H1 (cell line): ENCODE data around the gene EPB41L3.

Experiments used
- BRCA1 ChIP-seq: IDR thresholded peaks from 2 replicates; pipeline ENCODE4 v1.6.1; 2012; ENCODE audit warnings: low read depth, low read length, improper control_type of control experiment
- EZH2 ChIP-seq: fragments of 200-600 bp; sonication (generic); IDR thresholded peaks from 2 replicates; pipeline ENCODE4 v1.7.1; 2012; ENCODE audit warnings: low read depth, mild to moderate bottlenecking, moderate library complexity, low read length, inconsistent platforms; ENCODE audit not compliant: severe bottlenecking
- POLR2A ChIP-seq, 2 experiments: IDR thresholded peaks; 1 replicate in 1 of 2; 2 replicates in 1 of 2; pipeline ENCODE4 v1.6.1; 2011; ENCODE audit warnings: low read depth in 2 of 2, low read length in 2 of 2, mild to moderate bottlenecking in 2 of 2; ENCODE audit errors: control extremely low read depth in 1 of 2
- POU5F1 ChIP-seq: IDR thresholded peaks from 2 replicates; pipeline ENCODE4 v1.6.1; 2011; ENCODE audit warnings: low read depth, mild to moderate bottlenecking, low read length, moderate library complexity
- RAD21 ChIP-seq, 2 experiments: IDR thresholded peaks in 1 of 2; conservative IDR thresholded peaks in 1 of 2; 2 replicates each; pipeline ENCODE4 v1.6.1; 2011; ENCODE audit warnings: low read depth in 2 of 2, low read length in 2 of 2, improper control_type of control experiment in 1 of 2, inconsistent platforms in 1 of 2, mild to moderate bottlenecking in 1 of 2, moderate library complexity in 1 of 2
- SIN3A ChIP-seq, 2 experiments: IDR thresholded peaks in 1 of 2; conservative IDR thresholded peaks in 1 of 2; 2 replicates each; pipeline ENCODE4 v1.6.1; 2011 to 2012; ENCODE audit warnings: low read length in 2 of 2, improper control_type of control experiment in 1 of 2, low read depth in 1 of 2, mild to moderate bottlenecking in 1 of 2
- SP2 ChIP-seq: IDR thresholded peaks from 2 replicates; pipeline ENCODE4 v1.6.1; 2012; ENCODE audit warnings: mild to moderate bottlenecking, low read length, inconsistent platforms
- TF ChIP-seq, protein P1 (sequence below): IDR thresholded peaks from 2 replicates; pipeline ENCODE4 v1.6.1; 2012; ENCODE audit warnings: inconsistent platforms
- TF ChIP-seq, protein P2 (sequence below), 3 experiments: IDR thresholded peaks; 1 replicate in 2 of 3; 2 replicates in 1 of 3; pipeline versions ENCODE4 v1.5.1 to v1.6.1; 2011; ENCODE audit warnings: low read length in 3 of 3, mild to moderate bottlenecking in 3 of 3, inconsistent platforms in 2 of 3, low read depth in 1 of 3, moderate library complexity in 1 of 3; ENCODE audit not compliant: insufficient read depth in 1 of 3; ENCODE audit errors: control extremely low read depth in 1 of 3

DNA sequence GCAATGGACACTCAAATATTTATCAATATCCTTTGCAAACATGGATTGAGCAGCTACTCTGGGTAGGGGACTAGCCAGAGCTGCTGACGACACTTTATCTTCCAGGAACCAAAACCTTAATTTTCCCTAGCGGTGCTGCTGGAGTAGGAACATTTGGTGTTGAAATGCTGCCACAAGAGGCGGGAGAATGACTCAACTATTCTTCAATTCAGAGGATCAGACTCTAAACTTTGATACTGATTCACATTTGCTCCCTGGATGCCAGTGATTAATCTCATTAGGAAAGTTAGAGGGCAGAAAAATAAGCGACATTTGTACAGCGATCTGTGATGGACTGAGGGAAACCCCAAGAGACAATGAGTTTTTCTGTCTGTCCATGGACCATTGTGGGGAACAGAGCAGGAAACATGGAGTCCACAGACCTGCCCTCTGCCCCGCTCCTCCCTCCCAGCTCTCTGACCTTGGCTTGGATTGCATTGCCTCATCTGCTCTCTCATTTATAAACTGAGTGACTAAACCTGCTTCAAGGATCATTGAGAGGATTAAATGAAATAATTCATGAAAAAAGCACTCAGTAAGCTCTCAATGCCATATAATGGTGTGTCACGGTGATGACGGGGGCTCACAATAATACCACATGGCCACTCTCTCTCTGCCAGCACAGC is 12.6 kb upstream of the EPB41L3 start:
- TF ChIP-seq SP2 = no peak
- TF ChIP-seq, protein P1, sequence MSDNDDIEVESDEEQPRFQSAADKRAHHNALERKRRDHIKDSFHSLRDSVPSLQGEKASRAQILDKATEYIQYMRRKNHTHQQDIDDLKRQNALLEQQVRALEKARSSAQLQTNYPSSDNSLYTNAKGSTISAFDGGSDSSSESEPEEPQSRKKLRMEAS = no peak
- no peak for TF ChIP-seq SIN3A (conservative IDR thresholded peaks at IDR 0.05 in 1 of 2, IDR thresholded peaks at IDR 0.05 in 1 of 2; ENCODE audit: low read depth in 1 of 2, low read length in 2 of 2)
- no peak for TF ChIP-seq EZH2
- no peak for TF ChIP-seq POLR2A (IDR thresholded peaks at IDR 0.05; ENCODE audit: control extremely low read depth in 1 of 2, low read depth in 2 of 2, low read length in 2 of 2)
- no peak for TF ChIP-seq BRCA1
- TF ChIP-seq POU5F1 = no peak
- TF ChIP-seq, protein P2, sequence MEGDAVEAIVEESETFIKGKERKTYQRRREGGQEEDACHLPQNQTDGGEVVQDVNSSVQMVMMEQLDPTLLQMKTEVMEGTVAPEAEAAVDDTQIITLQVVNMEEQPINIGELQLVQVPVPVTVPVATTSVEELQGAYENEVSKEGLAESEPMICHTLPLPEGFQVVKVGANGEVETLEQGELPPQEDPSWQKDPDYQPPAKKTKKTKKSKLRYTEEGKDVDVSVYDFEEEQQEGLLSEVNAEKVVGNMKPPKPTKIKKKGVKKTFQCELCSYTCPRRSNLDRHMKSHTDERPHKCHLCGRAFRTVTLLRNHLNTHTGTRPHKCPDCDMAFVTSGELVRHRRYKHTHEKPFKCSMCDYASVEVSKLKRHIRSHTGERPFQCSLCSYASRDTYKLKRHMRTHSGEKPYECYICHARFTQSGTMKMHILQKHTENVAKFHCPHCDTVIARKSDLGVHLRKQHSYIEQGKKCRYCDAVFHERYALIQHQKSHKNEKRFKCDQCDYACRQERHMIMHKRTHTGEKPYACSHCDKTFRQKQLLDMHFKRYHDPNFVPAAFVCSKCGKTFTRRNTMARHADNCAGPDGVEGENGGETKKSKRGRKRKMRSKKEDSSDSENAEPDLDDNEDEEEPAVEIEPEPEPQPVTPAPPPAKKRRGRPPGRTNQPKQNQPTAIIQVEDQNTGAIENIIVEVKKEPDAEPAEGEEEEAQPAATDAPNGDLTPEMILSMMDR (IDR thresholded peaks at IDR 0.05; ENCODE audit: control extremely low read depth in 1 of 3, insufficient read depth in 1 of 3, low read depth in 1 of 3, low read length in 3 of 3) = no peak
- TF ChIP-seq RAD21 (IDR thresholded peaks at IDR 0.05 in 1 of 2, conservative IDR thresholded peaks at IDR 0.05 in 1 of 2; ENCODE audit: low read depth in 2 of 2, low read length in 2 of 2) = no peak
